GM19395 (cell line): ENCODE measurements around the gene SEMA7A.

Experiments used
- ATAC-seq: cut with Tn5 transposase; IDR thresholded peaks from one replicate; pipeline ENCODE4 v1.9.1; 2021; ENCODE audit warnings: mild to moderate bottlenecking, moderate library complexity; ENCODE audit not compliant: unreplicated experiment

SEMA7A gene

DNA sequence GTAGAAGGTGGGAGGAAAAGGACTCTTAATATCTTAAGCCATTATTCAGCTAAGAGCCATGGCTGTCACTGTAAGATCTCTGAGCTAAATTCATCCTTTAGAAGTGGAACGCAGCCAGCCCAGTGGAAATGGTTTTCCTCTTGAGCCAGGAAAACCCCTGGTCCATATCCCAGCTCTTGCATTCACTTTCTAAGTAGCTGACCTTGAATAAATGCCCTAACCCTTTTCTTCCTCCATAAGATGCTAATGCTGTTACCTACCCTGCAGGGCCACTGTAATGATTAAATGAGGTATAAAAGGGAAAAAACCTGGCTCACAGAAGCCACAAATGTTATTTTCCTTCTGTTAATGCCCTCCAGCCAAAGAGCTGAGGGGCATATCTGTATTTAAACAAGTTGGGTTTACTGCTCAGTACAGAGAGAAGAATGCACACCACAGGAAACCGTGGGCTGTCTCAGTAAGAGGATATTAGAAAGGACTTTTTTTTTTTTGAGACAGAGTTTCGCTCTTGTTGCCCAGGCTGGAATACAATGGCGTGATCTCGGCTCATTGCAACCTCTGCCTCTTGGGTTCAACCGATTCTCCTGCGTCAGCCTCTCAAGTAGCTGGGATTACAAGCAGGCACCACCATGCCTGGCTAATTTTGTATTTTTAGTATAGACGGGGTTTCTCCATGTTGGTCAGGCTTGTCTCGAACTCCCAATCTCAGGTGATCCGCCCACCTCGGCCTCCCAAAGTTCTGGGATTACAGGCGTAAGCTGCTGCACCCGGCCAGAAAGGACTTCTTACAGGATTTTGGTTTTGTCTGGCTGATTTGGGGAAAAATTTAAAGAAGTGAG, 20.4 kb upstream of the SEMA7A start:
- ATAC-seq, result no peak

DNA sequence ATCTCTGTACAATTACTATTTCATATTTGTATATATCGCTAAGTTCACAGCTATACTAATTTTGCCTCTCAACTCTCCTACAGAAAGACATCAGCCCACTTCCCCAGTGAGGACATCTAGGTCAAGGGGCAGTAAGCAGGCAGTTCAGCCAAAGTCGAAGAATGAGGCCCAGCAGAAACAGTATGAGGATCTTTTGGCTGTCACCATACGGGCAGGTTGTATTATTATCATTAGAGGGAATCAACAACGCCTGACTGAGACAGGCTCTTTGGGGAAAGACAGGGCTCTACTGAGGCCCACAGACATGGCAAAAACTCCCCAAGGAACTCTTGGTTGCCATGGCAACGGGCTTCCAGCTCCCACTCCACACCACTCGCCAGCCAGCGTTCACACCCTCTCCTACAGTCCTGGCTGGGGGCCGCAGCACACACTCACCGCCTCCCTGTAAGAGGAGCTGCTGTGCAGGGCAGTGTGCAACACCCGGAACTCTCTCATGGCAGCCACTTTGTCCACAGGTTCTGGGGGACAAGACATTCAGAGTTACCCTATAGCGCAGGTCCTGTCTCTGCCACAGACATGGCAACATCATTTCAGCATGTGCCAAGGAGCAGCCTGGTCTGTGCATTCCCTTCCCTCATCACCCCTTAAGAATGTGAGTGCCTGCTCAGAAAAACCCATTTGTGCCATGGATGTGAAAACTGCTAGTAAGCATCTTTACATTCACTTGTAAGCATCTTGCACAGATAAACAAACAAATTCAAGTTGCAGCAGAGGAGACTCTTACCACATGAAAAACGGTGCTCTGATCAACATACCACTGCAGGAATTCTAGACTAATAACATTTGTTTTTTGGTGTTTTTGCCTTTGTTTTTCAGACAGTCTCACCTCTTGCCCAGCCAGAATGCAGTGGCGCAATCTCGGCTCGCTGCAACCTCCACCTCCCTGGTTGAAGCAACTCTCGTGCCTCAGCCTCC, 18.4 kb upstream of the SEMA7A start:
- no peak for ATAC-seq

DNA sequence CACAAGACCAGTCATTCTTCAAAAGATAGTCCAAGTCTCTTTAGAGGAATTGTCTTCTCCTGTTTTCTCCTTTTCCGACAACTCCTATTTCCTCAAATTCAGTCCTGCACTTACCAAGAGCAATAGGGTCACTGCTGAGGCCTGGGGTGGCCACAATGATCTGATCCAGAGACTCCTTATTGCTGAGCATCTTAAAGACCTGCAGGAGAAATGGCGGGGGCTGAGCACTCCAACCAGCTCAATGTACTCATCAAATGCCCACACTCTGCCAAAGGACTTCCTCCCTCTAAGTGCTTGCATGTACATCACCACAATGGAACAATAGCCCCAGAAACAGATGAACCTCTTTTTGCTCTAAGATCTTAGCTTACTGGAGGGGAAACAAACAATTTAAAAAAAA, 17.6 kb upstream of the SEMA7A start:
- ATAC-seq, result no peak

DNA sequence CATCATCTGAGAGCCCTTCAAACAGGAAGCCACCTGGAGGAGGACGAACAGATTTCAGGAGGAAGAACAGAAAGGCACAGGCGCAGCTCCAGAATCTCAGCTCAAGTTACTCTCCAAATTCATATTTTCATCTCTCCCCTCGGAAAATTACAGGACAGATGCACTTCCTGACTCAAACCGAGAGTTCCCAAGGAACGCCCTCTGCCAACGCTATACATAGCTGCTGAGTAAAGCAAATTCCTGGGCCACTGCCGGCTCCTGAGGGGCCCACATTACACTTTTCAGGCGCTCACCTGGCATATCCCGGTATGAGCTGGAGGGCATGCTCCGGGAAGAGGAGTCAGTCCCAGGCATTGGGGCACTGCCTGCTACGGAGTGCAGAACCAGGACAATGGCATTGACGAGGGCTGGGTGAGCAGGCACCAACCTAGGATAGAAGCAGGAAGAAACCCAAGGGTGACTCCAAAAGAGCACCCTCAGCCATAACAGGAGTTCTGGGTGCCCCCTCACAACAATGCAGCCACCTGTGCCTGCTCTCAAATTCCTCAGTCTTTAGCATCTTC, 16.0 kb upstream of the SEMA7A start:
- no peak for ATAC-seq

DNA sequence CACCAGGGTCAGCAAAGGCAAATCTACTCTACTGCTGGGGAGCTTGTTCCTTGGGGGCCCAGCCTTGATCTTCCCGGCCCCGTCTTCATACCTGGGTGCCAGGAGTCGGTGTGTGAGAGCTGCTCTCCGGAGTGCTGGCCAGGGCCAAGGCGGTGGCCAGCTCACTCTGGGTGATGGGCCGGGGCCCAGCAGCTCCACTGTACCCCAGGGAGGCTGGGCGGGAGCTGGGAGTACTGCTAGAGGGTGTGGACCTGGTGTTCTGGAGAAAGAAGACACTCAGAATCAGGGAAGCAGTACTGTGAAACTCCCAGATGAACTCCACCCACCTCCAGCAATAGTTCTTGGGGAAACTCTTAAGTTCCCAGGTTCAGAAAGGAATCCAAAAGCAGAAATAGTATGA, 15.3 kb upstream of the SEMA7A start:
- no peak for ATAC-seq

DNA sequence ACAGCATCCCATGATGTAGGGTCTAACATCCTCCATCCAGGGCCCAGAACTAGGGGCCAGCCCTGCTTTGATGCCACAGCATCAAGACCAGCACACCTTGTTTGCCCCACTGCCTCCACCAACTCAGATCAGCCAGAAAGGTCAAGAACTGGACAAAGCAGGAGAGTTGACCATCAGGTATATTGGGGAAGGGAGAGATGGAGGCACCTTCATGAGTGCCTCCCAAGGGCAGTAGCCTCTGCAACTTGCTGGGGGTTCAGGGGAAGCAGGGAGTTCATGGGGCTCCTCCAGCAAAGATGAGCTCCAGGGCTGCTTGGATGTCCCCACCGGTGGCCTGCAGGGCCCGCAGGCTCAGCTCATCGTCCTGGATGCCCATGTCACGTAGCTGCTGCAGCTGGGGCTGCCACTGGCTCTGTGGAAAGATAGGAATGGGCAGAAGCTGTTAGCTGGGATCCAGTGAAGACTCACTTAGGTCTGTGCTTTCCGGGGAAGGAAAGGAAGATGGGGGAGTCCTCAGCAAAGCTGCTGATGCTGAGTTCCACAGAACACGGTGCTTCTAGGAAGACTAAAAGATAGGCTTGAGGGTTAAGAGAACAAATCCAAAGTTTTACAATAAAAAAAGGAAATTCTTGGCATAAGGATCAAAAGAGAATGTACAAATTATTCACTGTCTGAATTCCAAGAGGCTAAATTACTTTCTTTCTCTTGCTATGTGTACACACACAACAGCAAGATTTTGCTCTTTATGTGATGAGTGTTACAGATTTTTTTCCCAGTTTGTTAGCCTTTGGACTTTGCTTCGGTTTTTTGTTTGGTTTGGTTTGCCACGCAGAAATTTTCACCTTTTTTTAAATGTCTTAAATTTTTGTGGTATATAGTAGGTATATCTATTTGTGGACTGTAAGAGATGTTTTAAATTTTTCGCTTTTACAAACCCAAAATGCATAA, 12.3 kb upstream of the SEMA7A start:
- no peak for ATAC-seq

DNA sequence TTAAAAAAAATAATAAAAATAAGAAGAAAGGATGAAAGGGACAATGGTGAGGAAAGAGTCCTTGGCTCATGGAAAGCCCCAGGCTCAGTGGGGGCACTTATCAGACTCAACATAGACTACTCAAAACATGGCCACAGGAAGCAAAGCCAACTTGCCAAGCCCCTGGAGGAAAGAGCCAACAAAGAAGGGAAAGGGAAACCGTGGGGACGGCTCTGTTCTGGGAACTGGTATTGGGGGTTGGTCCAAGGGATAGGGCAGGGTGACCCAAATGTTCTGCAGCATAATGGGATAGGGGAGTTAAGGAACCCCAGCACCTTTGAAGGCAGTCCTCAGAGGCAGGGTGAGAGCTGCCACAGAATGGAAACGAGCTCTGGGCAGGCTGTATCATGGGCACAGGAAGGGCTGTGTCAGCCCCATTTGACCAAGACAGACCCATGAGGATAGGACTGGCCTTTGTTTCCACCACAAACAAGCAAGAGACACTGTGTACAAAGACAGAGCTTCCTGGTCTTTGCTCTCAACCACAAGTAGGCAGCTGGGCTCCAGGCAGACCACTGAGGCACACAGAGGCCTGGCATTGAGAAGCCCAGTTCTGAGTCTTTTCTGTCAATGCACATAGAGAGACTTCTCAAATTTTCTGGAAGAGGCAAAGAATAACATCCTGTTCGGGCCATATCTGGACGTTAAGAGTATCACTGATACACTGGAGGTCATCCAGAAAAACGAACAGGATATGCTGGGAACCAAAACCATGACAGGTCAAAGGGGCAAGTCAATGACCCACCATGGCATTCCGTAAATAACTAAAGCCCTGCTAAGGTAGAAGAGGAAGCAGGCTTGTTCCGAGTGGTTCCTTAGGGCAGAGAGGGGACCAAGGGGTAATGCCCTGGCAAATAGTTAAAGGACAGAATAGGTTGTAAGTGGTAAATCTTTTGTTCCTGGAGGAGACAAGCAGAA, 10.6 kb upstream of the SEMA7A start:
- ATAC-seq, result no peak

DNA sequence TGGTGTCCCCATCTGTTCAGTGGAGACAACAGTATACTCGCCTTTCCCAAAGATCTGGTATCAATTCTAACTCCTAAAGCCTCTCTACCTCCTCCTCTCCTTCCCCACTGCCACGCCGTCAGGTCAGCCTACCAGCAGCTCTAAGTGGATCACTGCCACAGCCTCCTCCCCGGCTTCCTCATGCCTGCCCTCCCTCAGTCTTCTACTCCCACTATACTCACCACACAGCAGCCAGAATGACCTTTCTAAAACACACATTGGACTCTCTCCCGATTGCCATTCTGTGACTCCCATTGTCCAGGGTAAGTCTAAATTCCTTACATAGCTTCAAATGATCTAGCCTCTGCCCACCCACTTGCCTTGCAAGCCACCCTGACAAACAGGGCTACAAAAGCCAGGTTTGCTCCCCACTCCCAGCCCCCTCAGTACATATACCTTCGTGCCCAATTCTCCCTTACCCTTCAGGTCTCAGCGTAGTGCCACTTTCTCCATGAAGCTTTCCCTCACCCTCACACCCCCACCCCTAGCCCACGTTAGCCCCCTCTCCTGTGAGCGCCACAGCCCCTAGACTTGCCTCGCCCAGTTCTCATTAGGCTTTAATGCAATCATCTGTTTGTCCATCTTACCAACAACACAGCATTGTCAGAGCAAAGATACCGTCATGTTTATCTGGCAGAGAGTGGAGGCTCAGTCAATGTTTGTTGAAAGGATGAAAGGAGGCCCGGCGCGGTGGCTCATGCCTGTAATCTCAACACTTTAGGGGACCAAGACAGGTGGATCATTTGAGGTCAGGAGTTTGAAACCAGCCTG, 9.5 kb upstream of the SEMA7A start:
- ATAC-seq, result no peak

DNA sequence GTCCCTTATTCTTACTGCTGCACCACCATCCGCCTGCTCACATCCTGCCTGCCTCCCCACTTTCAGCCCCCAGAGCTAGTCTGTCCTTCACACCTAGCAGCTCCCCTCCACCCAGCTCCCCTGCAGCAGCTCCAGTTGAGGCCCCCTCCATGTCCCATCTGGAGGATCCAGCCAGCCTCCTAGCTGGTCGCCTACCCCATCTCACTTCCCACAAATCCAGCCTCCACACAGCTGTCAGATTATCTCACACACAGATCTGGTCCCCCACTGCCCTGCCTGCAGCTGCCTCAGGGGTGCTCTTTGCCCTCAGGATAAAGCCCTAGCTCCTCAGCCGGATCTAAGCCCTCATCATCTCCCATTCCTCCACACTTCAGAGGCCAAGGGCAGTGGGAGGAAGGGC, 8.8 kb upstream of the SEMA7A start:
- ATAC-seq, result no peak

DNA sequence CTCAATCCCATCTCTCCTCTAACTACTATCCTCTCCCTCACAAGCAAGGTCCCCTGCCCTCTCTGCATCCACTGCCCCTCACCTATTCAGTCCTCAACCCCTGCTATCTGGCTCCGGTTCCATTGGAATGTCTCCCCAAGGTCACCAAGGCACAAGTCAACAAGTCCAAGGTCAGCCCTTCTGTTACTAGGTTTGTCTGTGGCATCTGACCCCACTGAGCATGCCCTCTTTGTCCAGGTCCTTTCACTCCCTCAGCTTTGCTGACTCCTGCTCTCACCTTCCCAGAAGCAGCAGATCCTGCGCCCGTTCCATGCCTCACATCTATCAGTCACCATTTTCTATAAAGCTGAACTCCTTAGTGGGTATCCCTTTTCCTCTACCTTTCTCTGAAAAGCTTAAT, 8.3 kb upstream of the SEMA7A start:
- ATAC-seq, result no peak

DNA sequence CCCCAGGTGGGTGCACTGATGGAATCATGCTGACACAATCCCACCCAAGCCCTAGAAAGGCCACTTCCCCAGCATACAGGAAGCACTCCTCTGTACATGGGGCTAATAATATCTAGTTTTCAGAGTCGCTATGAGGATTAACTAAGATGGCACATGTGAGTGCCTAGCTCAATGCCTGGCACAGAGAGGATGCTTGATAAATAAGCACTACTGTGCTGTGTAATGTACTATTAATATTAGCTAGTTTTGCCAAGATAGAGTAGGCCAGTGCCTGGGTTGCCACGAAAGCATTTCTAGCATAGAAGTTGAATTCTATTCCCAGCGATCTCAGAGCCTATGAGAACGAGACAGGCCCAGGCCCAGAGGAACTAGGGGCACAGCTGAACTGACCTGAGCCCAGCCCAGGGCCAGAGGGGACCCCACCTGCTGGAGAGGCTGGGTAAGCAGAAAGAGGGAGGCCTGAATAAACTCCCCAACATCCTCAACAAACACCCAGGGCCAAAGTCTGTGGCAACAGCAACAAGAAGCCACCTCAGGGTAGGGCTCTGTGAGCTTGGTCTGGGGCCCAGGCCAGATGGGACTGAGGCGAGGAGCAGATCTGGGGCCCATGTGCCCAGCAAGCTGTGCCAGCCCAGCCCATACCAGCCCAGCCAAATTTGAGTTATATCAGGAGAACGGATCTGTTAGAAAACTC, 7.6 kb upstream of the SEMA7A start:
- ATAC-seq, result no peak

DNA sequence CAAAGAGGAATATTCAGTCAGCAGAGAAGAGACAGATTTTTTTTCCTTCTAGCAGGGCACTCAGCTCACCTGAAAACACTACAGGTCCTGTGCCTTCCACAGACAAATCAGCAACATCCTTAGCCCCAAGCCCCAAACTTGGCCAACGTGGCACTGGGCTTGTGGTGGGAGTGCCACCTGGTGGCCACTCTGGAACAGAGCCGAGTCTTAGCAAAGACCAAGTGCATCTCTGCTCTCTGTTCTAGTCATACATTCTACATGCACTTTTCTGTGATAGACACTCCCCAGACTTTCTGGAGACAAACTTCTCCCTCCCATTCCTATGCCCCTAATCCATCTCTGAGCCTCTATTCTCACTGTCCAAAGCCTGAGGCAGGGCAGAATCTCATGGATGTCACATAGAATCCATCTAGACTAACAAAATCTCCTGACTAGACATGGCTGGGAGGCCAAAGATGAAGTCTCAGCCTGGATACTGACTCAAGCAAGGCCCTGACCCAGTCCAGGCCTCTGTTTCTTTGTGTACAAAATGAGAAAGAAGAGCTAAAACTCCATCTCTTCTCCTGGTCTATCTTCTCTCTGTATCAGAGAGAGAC, 5.1 kb upstream of the SEMA7A start:
- no peak for ATAC-seq

DNA sequence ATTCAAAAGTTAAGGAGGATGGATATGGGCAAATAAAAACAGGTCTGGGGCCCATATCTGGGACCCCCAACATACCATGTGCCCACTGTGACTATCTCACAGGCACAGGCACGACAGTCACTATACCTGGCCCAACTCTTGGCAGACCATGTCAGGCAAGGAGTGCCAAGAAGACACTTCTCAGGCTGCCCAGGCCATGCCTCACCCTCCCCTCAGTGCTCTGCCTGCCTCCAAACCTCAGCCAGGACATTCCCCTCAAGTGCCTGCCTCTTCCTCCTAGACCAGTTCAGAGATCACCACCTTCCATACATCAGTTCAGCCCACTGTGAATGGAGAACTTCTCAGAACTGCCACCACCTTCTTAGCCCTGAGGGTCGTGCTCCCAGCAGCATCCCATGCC, 4.4 kb upstream of the SEMA7A start:
- ATAC-seq, result no peak

DNA sequence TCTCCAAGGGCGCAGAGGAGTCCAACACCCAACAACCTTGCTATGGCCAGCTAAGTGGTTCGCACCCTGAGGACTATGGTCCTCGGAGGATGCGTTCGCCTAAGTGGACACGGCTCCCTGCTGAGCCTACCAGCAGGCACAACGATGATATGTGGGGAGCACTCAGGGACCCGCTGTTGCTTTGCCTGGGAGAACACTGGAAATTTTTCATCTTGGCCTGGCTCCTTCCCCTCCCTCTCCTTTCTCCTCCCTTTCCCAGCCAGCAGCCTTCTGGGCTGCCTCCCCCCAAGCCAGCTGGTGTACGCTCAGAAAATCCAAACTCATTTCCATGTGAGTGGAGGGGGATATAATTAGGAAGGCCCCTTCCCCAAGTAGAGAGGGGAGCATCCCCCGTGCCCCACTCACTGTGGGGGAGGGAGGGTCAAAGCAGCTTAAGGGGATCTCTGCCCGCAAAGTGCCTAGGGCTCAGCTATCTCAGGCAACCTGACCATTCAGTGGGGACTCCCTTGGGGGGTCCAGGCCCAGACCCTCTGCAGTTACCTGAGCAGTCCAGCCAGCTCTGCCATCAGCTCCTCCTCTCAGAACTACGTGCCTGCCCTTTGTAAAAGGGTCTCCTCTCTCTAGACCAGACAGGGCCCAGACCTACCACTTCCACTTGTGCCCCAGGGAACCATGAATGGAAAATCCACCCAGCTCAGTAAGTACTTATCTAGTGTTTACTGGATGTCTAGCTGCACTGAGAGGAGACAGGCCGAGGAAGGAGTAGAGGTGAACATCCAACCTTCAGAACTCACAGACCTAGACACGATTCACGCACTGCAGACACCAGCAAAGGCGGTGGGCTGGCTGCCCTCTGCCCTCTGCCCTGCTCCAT, 742 bp upstream of the SEMA7A start:
- peak; percentile 28 for ATAC-seq

DNA sequence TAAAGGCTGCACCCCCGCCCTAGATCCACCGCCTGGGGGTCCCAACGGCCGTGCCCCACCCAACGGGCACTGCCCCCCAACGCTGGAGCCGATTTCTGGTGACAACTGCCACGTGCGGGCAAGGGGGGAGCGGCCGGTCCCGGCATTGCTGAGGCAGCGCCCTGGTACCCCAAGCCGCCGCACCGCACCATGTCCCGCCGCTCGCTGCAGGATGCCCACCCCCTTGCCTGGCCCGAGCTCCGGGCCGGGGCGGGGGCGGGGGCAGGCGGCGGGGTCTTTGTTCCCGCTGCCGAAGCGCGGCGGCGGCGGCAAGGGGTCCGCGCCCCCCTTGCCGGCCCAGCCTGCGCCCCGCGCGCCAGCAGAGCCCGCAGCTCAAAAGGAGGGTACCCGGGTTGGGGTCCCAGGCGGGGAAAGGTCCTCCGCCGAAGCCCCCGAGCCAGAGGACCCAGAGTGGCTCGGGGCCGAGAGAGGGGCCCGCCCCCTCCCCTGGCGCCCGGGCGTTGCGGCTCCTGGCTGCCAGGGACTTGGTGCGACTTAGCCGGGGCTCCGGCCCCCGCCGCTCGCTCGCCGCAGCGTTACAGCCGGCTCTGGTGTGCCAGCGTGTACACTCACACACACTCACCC, 678 bp downstream of the SEMA7A start:
- ATAC-seq, result no peak
